Measurements from ENCODE around the gene SMCO4. TPM values are rescaled to one million over a fixed set of nuclear protein-coding genes. Genes with fewer than 3 reads are reported as not detected.
A peak's percentile ranks its signal among the peaks of the same experiment; 100 is the strongest.

Gene SMCO4
- total RNA-seq, 1 experiment from 2014 or later: 50.1 TPM

DNA sequence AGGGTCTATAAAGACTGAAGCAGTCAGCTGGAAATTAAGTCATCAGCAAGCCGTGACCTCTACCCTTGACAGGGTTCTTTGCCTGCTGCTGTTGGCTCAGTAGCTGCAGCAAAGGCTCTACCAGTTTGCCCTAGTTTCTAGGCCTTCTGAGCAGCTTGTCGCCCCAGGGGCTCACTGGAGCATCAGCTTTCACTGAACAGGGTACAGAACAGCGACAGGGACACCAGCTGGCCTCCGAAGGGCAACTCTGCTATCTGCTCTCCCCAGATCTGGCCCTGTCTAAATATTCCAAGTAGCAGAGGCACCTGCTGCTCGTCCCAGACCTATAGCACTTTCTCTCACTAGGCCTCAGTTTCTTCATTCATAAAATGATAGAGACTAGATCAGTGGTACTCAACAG, 42.4 kb downstream of the SMCO4 start:
- peaks cover 9% of the 10 kb centered on the region for H3K9me3 Mint-ChIP-seq
- ChIA-PET CTCF (no interaction called here), POLR2A (no interaction called here)
- peaks cover 40% of the 10 kb centered on the region for H3K4me1 Mint-ChIP-seq
- H3K4me3 Mint-ChIP-seq: no peak overlapping the region
- no peak for TF ChIP-seq TCF7 (CRISPR knock-in tag; IDR thresholded peaks at IDR 0.05; ENCODE audit: low read depth)
- no peak for TF ChIP-seq ZNF532 (CRISPR knock-in tag; IDR thresholded peaks at IDR 0.05; ENCODE audit: borderline replicate concordance)
- no peak for TF ChIP-seq JAZF1 (CRISPR knock-in tag; IDR thresholded peaks at IDR 0.05)
- TF ChIP-seq MYBL2 (CRISPR knock-in tag; IDR thresholded peaks at IDR 0.05): no peak
- TF ChIP-seq MXD4 (CRISPR knock-in tag; IDR thresholded peaks at IDR 0.05; ENCODE audit: borderline replicate concordance): no peak
- TF ChIP-seq USF2 (CRISPR knock-in tag; IDR thresholded peaks at IDR 0.05): no peak
- TF ChIP-seq PRRX2 (CRISPR knock-in tag; IDR thresholded peaks at IDR 0.05): no peak
- TF ChIP-seq, protein P1, sequence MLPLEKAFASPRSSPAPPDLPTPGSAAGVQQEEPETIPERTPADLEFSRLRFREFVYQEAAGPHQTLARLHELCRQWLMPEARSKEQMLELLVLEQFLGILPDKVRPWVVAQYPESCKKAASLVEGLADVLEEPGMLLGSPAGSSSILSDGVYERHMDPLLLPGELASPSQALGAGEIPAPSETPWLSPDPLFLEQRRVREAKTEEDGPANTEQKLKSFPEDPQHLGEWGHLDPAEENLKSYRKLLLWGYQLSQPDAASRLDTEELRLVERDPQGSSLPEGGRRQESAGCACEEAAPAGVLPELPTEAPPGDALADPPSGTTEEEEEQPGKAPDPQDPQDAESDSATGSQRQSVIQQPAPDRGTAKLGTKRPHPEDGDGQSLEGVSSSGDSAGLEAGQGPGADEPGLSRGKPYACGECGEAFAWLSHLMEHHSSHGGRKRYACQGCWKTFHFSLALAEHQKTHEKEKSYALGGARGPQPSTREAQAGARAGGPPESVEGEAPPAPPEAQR (CRISPR knock-in tag; IDR thresholded peaks at IDR 0.05): no peak
- no peak for TF ChIP-seq NR1H2 (CRISPR knock-in tag; IDR thresholded peaks at IDR 0.05)
- no peak for TF ChIP-seq RELA (CRISPR knock-in tag; IDR thresholded peaks at IDR 0.05; ENCODE audit: borderline replicate concordance)
- TF ChIP-seq CBFB (CRISPR knock-in tag; IDR thresholded peaks at IDR 0.05; ENCODE audit: low read depth): no peak
- no peak for TF ChIP-seq ZMAT4 (CRISPR knock-in tag; IDR thresholded peaks at IDR 0.05)
- no peak for ATAC-seq
- H3K36me3 Mint-ChIP-seq: peaks cover 33% of the 10 kb centered on the region
- H3K27ac Mint-ChIP-seq: no peak overlapping the region
- no peaks in the 10 kb centered on the region for H3K27me3 Mint-ChIP-seq (ENCODE audit: low read depth)
- no peak for DNase-seq (ENCODE audit: low spot score)

GRCh38 chr11:93498641-93499040, 44.5 kb downstream of the SMCO4 start:
- POLR2A ChIA-PET: no interaction called here
- no peaks in the 10 kb centered on the region for H3K27me3 Mint-ChIP-seq (ENCODE audit: low read depth)
- H3K36me3 Mint-ChIP-seq: peaks cover 23% of the 10 kb centered on the region
- peaks cover 9% of the 10 kb centered on the region for H3K9me3 Mint-ChIP-seq
- peaks cover 57% of the 10 kb centered on the region for H3K4me1 Mint-ChIP-seq
- CTCF ChIA-PET: interaction anchor here (0.6 to 1.3 kb wide), 2 partner anchors 9 to 15 kb away, joined by 3 read pairs; no protein-coding TSS in a partner anchor
- ATAC-seq (peak; percentile 68), DNase-seq (ENCODE audit: low spot score) (no peak)
- TF ChIP-seq, protein P2, sequence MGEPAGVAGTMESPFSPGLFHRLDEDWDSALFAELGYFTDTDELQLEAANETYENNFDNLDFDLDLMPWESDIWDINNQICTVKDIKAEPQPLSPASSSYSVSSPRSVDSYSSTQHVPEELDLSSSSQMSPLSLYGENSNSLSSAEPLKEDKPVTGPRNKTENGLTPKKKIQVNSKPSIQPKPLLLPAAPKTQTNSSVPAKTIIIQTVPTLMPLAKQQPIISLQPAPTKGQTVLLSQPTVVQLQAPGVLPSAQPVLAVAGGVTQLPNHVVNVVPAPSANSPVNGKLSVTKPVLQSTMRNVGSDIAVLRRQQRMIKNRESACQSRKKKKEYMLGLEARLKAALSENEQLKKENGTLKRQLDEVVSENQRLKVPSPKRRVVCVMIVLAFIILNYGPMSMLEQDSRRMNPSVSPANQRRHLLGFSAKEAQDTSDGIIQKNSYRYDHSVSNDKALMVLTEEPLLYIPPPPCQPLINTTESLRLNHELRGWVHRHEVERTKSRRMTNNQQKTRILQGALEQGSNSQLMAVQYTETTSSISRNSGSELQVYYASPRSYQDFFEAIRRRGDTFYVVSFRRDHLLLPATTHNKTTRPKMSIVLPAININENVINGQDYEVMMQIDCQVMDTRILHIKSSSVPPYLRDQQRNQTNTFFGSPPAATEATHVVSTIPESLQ (CRISPR knock-in tag; IDR thresholded peaks at IDR 0.05): no peak
- TF ChIP-seq JAZF1 (CRISPR knock-in tag; IDR thresholded peaks at IDR 0.05): no peak
- TF ChIP-seq, protein P3, sequence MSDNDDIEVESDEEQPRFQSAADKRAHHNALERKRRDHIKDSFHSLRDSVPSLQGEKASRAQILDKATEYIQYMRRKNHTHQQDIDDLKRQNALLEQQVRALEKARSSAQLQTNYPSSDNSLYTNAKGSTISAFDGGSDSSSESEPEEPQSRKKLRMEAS (CRISPR knock-in tag; IDR thresholded peaks at IDR 0.05): no peak
- H3K27ac Mint-ChIP-seq: peak overlapping the region; percentile 86
- H3K4me3 Mint-ChIP-seq: no peak overlapping the region

Measured in WTC11 (cell line).